Central memory CD8-positive, alpha-beta T cell (primary cell): ENCODE data around the gene NOL8.

Experiments
- ATAC-seq: fragments of 150-1000 bp; cut with Tn5 transposase; replicated peaks from 2 replicates; pipeline ENCODE4 v1.10.0; 2022; ENCODE audit warnings: mild to moderate bottlenecking, moderate FRiP score, moderate number of reproducible peaks; ENCODE audit not compliant: poor library complexity, severe bottlenecking; ENCODE audit errors: extremely low read depth
- DNase-seq, 2 donors: peaks; one replicate each; pipeline ENCODE4 v3.0.0; 2021; ENCODE audit warnings: low spot score in 2 of 2
- H3K27ac Mint-ChIP-seq: one replicate; pipeline ENCODE4 v1.8.0; 2022; ENCODE audit warnings: low read depth, mild to moderate bottlenecking, moderate library complexity, mixed read lengths
- H3K27me3 Mint-ChIP-seq: one replicate; pipeline ENCODE4 v1.8.0; 2022; ENCODE audit warnings: mixed read lengths
- H3K36me3 Mint-ChIP-seq: one replicate; pipeline ENCODE4 v1.8.0; 2022; ENCODE audit warnings: mild to moderate bottlenecking, moderate library complexity, mixed read lengths; ENCODE audit not compliant: insufficient read depth
- H3K4me1 Mint-ChIP-seq: one replicate; pipeline ENCODE4 v1.8.0; 2022; ENCODE audit warnings: mixed read lengths
- H3K4me3 Mint-ChIP-seq: one replicate; pipeline ENCODE4 v1.8.0; 2022; ENCODE audit warnings: mild to moderate bottlenecking, moderate library complexity, mixed read lengths
- H3K9me3 Mint-ChIP-seq: one replicate; pipeline ENCODE4 v1.8.0; 2022; ENCODE audit warnings: mixed read lengths

NOL8 gene

DNA sequence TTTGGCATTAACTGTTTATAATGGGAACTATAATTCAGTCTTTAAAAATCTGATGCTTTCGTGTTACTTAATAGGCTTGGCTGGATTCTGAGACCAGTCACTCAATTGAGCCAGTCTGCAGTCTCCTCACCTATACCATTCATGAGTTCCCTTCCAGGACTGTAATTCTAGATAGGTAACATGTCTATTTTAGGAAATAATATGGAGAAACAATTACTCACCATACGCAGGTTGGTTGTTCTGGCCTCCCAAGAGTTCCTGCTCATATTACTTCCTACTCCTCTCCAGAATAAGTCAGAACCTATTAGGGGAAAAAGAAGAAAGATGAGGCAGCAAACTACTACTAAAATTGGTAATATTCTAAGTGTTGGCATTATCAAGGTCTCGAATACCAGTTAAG is 27.1 kb downstream of the NOL8 start:
- ATAC-seq (no peak), DNase-seq (no peak)
- Mint-ChIP-seq H3K4me3 (no peak overlapping the region), H3K9me3 (no peaks in the 10 kb centered on the region), H3K27ac (peak overlapping the region; percentile 75), H3K27me3 (no peaks in the 10 kb centered on the region), H3K4me1 (peaks cover 20% of the 10 kb centered on the region), H3K36me3 (peaks cover 50% of the 10 kb centered on the region)

DNA sequence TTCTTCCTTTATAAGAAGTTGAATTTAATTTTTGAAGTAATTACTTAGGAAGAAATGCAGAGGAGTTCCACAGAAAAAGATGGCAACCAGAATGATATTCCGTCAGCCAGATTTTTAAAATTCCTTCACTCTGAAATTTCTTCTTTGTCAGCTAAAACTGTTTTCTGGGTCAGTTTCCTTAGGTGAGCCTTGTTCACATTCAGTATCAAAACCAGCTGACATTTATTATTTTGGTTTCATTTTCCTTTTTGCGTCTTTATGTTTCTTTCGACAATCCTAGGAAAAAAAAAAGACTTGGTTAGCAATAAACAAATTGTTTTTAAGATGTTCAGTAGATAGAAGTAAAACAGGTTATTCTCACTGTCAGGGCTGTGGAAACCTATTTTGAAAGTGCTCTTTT is 27.5 kb downstream of the NOL8 start:
- ATAC-seq (no peak), DNase-seq (no peak)
- Mint-ChIP-seq H3K4me1 (peaks cover 21% of the 10 kb centered on the region), H3K4me3 (no peak overlapping the region), H3K27ac (peak overlapping the region; percentile 75), H3K9me3 (no peaks in the 10 kb centered on the region), H3K27me3 (no peaks in the 10 kb centered on the region), H3K36me3 (peaks cover 47% of the 10 kb centered on the region)

DNA sequence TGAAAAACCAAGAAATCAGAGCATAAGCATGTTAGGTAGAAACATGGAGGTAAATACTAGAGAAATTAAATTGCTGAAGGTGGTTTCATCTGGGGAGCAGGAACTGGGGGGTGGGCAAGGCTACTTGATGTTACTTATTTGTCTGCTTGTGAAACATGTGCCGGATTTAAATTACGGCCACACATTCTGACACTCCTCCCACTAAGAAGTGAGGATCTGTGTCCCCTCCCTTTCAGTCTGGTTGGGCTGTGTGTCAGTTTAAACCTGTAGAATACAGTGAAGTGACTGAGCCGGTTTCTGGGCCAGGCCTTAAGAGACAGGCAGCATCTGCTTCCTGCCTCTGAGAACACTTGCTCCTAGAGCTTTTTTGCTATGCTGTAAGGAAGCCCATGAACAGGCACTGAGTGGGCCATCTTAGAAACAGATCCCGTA is 29.3 kb downstream of the NOL8 start:
- peaks cover 38% of the 10 kb centered on the region for H3K36me3 Mint-ChIP-seq

DNA sequence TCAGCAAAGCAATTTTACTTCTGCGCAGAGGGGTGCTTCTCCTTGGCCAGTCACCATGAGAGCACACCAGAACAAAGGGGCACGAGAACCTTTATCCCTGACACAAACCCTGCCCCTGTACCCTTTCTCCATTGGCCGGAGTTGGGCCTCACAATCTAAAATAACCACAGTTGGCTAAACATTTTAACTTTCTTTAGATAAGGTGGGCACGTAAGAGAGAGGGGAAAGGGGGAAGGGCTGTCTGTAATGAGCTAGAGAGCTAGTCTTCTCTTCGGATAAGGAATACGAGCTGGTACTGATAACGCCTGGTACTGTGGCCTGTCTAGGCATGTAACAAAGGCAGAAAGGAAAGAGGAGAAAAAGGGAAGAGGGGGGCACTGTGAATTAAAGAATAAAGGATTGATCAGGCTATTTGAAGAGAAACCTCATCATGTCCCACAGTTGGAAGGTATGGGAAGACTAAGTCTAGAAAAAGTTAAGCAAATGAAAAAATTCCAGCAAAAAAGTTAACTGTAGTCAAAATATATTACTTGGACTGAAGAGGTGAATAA is 29.8 kb downstream of the NOL8 start:
- no peaks in the 10 kb centered on the region for H3K27me3 Mint-ChIP-seq

More for the DNA sequence above, 29.3 kb downstream of the NOL8 start:
- Mint-ChIP-seq H3K4me1 (peaks cover 33% of the 10 kb centered on the region), H3K27ac (peak overlapping the region; percentile 54), H3K4me3 (no peak overlapping the region), H3K27me3 (no peaks in the 10 kb centered on the region), H3K9me3 (no peaks in the 10 kb centered on the region)
- no peak for DNase-seq
- ATAC-seq, result no peak

DNA sequence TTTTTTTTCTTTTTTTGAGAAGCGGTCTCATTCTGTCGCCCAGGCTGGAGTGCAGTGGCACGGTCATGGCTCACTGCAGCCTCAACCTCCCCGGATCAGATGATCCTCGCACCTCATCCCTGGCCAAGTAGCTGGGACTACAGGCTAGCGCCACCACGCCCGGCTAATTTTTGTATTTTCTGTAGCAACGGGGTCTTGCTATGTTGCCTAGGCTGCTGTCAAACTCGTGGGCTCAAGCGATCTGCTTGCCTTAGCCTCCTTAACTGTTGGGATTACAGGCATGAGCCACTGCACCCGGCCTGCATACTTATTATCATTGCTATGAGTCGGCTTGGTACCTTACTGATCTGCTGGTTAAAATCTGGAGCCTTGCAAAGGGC is 30.9 kb downstream of the NOL8 start:
- Mint-ChIP-seq H3K4me3 (peak overlapping the region; percentile 97), H3K9me3 (no peaks in the 10 kb centered on the region), H3K27me3 (no peaks in the 10 kb centered on the region), H3K4me1 (peaks cover 40% of the 10 kb centered on the region), H3K27ac (peak overlapping the region; percentile 97), H3K36me3 (peaks cover 35% of the 10 kb centered on the region)
- no peak for DNase-seq
- ATAC-seq, result no peak

More for the DNA sequence above, 29.8 kb downstream of the NOL8 start:
- ATAC-seq, result no peak
- DNase-seq, result no peak
- peak overlapping the region; percentile 54 for H3K27ac Mint-ChIP-seq
- H3K9me3 Mint-ChIP-seq, result no peaks in the 10 kb centered on the region
- H3K36me3 Mint-ChIP-seq, result peaks cover 35% of the 10 kb centered on the region
- peaks cover 34% of the 10 kb centered on the region for H3K4me1 Mint-ChIP-seq
- no peak overlapping the region for H3K4me3 Mint-ChIP-seq

DNA sequence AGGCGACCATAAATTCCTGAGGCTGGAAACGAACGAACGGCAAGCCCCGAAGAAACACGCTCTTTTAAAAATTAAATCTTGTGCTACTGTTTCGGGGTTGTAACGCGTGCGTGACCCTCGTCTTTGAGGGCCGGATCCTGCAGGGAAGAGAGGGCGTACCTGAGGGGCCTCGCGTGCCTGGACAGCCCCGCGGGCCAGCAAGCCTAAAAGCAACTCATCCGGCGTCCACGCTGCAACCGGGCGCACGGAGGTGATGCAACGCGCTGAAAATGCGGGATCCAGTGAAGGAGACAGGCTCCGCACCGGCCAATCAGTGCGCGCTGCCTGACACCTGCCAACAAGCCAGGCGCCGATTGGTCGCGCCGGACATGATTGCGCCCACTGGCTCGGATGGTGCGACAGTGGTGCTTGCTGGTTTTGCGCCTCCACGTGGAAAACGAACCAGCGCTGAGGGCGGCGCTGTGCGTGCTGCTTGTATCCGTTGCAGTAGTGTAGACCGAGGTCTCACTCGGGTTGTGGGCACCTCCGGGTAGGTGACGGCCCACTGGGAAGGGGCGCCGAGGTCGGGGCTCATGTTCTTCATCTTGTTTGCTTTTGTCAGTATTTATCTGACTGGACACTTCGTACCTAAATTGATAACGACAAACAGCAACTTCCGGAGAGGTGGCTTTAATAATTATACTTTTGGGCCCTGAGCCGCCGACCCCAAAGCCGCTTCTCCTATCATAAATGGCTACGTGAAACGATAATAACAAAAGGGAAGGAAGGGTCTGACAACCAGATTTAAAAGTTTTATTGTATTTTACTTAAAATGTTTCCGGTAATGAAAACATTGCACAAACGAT is 31.5 kb downstream of the NOL8 start, which contains the start of gene IARS1:
IARS1 (minus strand) TSS at position 246 of the 845 bp plus-strand sequence. CDS start 4,278 bp downstream, outside the sequence.
- H3K27me3 Mint-ChIP-seq, result no peaks in the 10 kb centered on the region
- peak within 1 kb of the TSS; percentile 97 for H3K27ac Mint-ChIP-seq
- peaks cover 31% of the 10 kb centered on the region for H3K36me3 Mint-ChIP-seq
- peaks cover 40% of the 10 kb centered on the region for H3K4me1 Mint-ChIP-seq
- H3K9me3 Mint-ChIP-seq, result no peaks in the 10 kb centered on the region
- DNase-seq, result peak; percentile 99 to 100
- ATAC-seq, result peak; percentile 99
- peak within 1 kb of the TSS; percentile 97 for H3K4me3 Mint-ChIP-seq

DNA sequence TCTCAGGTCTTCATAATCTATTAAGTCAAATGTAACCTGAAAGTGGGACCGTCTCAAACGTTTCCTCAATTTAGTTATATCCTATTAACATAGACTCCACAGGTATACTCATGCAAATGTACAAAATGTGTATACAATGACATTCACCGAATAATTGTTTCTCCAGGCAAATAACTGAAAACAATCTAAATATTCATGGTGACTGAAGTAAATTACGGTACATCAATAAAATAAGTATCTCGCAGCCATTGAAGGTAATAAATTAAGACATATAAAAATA is 32.1 kb downstream of the NOL8 start:
- DNase-seq (no peak), ATAC-seq (no peak)
- H3K27ac Mint-ChIP-seq, result peak overlapping the region; percentile 97
- peaks cover 40% of the 10 kb centered on the region for H3K4me1 Mint-ChIP-seq
- H3K36me3 Mint-ChIP-seq, result peaks cover 31% of the 10 kb centered on the region
- no peaks in the 10 kb centered on the region for H3K9me3 Mint-ChIP-seq
- no peaks in the 10 kb centered on the region for H3K27me3 Mint-ChIP-seq
- H3K4me3 Mint-ChIP-seq, result peak overlapping the region; percentile 97

DNA sequence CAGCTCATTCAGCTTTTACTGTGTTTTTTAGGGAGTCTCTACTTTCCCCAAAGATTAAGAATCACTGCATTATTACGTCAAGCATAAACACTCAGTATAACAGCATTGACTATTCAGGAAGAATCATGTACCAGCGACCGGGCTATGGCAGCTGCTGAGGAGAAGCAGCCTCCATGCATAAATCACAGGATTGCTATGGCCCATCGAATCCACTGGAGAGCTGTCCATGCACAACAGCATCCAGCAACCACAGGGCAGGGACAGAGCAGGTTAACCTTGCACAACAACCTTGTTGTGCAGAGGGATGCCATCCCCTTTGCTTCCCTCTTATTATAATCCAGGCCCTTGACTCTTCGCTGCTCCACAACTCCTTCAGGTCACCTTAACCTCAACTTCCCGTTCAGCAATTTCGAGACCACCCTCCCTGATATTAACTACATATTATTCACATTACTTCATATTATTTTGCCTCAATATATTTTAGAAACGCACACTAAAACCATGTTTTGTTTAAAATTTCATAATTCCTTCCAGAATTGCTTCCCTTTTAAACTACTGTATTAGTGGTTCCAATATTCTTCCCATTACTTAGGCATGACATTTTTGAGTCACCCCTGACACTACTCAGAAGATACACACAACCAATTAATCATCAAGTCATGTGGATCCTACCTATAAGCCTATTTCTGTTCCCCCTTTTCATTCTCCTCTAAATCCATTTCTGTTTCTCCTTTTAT is 32.6 kb downstream of the NOL8 start:
- Mint-ChIP-seq H3K4me3 (peak overlapping the region; percentile 97), H3K4me1 (peaks cover 40% of the 10 kb centered on the region), H3K27ac (peak overlapping the region; percentile 97), H3K27me3 (no peaks in the 10 kb centered on the region), H3K36me3 (peaks cover 30% of the 10 kb centered on the region), H3K9me3 (no peaks in the 10 kb centered on the region)
- ATAC-seq, result no peak
- no peak for DNase-seq

DNA sequence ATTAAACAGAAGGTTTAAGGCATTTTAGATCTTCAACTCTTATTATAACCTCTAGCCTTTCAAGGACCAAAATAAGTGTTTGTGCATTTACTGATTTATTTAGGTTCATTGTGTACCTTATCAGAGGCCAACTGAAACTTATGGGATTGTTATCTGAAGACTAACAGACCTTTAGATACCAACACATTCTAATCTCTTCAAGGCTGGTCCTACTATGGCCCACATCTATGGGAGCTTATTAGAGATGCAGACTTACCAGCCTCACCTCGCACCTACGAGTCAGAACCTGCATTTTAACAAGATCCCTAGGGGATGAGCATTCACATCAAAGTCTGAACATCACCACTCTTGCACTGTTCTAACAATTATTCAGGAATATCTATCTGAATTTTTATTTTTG is 33.6 kb downstream of the NOL8 start:
- Mint-ChIP-seq H3K4me1 (peaks cover 43% of the 10 kb centered on the region), H3K36me3 (peaks cover 28% of the 10 kb centered on the region), H3K27me3 (no peaks in the 10 kb centered on the region), H3K9me3 (no peaks in the 10 kb centered on the region), H3K4me3 (no peak overlapping the region), H3K27ac (no peak overlapping the region)
- DNase-seq, result no peak
- ATAC-seq, result no peak

DNA sequence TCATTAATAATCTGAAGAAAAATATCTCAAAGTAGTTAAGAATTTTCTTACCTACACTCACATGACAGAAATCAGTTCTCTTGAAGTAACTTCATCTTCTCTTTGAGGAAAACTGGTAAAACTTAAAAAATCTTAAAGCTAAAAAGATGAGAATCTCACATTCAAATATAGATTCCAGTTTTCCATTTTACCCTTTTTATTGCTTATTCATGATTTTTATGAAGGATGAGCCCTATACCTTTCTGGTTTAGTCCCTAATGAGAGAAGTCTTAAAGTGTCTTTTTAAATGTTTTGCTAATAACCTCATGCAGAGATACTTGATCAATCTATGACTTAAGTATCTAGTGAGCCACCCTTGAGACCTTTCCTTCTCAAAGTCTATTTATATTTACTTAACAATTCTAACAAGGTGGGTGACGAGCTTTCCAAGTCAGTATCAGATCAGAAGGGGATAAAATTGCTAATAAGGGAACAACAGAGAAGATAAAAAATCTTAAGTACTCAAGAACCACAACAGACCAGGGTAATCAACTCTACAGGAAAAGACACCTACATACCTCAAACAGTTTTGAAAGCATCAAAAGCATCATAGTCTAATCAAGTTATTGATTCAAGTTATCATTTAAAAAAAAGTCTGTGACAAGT is 34.2 kb downstream of the NOL8 start:
- no peaks in the 10 kb centered on the region for H3K27me3 Mint-ChIP-seq
- no peak for DNase-seq
- H3K4me3 Mint-ChIP-seq, result no peak overlapping the region
- H3K27ac Mint-ChIP-seq, result peak overlapping the region; percentile 64
- peaks cover 43% of the 10 kb centered on the region for H3K4me1 Mint-ChIP-seq
- peaks cover 32% of the 10 kb centered on the region for H3K36me3 Mint-ChIP-seq
- no peaks in the 10 kb centered on the region for H3K9me3 Mint-ChIP-seq
- ATAC-seq, result no peak

DNA sequence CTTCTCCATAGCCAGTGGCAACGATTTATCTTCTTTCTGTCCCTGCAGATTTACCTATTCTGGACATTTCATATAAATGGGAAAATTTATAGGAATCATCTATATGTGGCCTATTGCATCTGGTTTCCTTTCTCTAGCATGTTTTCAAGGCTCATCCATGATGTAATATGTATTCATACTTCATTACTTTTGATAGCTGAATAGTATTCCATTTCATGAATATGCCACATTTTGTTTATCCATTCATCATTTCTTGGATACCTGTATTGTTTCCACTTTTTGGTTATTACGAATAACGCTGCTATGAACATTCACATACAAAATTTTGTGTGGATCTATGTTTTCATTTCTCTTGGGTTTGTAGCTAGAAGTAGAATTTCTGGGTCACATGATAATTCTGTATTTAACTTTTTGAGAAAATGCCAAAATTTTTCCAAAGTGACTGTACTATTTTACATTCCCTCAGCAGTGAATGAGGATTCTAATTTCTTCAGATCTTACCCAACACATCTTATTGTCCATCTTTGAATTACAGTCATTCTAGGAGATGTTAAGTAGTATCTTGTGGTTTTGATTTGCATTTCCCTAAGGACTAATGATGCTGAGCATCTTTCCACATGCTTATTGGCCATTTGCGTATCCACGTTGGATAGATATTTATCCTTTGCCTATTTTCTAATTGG is 35.3 kb downstream of the NOL8 start:
- H3K4me1 Mint-ChIP-seq, result peaks cover 43% of the 10 kb centered on the region
- no peak overlapping the region for H3K4me3 Mint-ChIP-seq
- H3K27ac Mint-ChIP-seq, result no peak overlapping the region
- ATAC-seq (no peak), DNase-seq (no peak)
- H3K36me3 Mint-ChIP-seq, result peaks cover 42% of the 10 kb centered on the region
- no peaks in the 10 kb centered on the region for H3K27me3 Mint-ChIP-seq
- H3K9me3 Mint-ChIP-seq, result no peaks in the 10 kb centered on the region

DNA sequence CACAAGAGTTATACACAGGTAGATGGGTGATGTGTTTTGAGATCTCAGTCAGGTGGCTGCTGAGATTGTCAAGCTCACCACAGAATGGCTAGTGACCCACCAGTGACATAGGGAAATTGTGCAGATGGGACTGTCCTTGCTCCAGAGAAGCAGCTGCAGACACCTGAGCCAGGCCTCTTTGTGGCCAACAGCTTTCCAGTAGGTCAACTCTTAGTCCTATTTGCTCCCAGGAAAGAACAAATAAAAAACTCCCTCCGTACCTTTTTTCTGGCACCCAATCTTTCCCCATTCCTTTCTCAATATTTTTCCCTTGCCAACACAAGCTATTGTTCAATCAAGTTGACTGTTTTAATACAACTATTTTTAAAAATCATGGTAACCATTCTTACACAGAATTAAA is 45.8 kb downstream of the NOL8 start:
- ATAC-seq (no peak), DNase-seq (no peak)
- no peaks in the 10 kb centered on the region for H3K9me3 Mint-ChIP-seq
- peaks cover 34% of the 10 kb centered on the region for H3K4me1 Mint-ChIP-seq
- H3K36me3 Mint-ChIP-seq, result peaks cover 64% of the 10 kb centered on the region
- H3K27me3 Mint-ChIP-seq, result no peaks in the 10 kb centered on the region
- no peak overlapping the region for H3K27ac Mint-ChIP-seq
- H3K4me3 Mint-ChIP-seq, result no peak overlapping the region
